T-helper 2 cell treated with Interferon-gamma antibody and Interleukin-4, amounts not matched to agents 100 ng/mL and 5 ng/mL, for 36 hours (primary cell): ENCODE measurements around the gene TNIK. TPM values are rescaled to one million over a fixed set of nuclear protein-coding genes. Genes with fewer than 3 reads are reported as not detected.
"Not testable (repeated sequence)": the region's sequence is repeated elsewhere in the genome, so short reads cannot be mapped to it uniquely, and the experiment has no call there.

Source experiments
- intact Hi-C: fragments of 100-400 bp; cut with micrococcal nuclease; formaldehyde crosslinking; loops from one replicate; pipeline ENCODE4 v1.15.1; 2023
- total RNA-seq: library from RNA; stranded (reverse); gene quantifications from 2 replicates; pipeline ENCODE4 v1.2.3, GENCODE V29; 2022

The TNIK gene
- total RNA-seq, 1 donor from 2014 or later, result 73.1 TPM

GRCh38 chr3:171390051-171390941, 69.9 kb downstream of the TNIK start:
- intact Hi-C loops, result no loop called here

- intact Hi-C loops, result no loop called here
Observed at GRCh38 chr3:171389491-171389890, 70.7 kb downstream of the TNIK start.

DNA sequence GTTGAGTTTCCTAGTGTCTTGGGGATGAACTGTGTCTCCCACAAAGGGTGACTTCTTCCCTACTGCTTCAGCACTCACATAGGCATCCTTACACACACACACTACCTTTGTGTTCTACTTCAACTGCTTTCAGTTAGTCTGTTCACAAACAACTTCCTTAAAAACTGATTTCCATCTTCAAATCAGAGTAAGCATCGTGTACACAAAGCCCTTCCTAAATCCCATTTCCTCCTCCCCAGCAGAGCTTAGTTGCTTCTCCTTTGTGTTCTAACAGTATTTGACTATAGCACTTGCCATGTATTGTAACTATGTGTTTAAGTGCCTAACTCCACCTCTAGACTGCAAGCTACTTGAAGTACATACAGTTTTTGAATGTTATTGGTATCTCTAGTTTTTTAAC, 71.7 kb downstream of the TNIK start:
- intact Hi-C loops, result no loop called here

- intact Hi-C loops, result no loop called here
Observed at GRCh38 chr3:171387062-171387461, 73.1 kb downstream of the TNIK start.

- intact Hi-C loops, result no loop called here
Observed at GRCh38 chr3:171385086-171385485, 75.1 kb downstream of the TNIK start.

- intact Hi-C loops, result no loop called here
Observed at GRCh38 chr3:171384101-171384891, 75.9 kb downstream of the TNIK start.

DNA sequence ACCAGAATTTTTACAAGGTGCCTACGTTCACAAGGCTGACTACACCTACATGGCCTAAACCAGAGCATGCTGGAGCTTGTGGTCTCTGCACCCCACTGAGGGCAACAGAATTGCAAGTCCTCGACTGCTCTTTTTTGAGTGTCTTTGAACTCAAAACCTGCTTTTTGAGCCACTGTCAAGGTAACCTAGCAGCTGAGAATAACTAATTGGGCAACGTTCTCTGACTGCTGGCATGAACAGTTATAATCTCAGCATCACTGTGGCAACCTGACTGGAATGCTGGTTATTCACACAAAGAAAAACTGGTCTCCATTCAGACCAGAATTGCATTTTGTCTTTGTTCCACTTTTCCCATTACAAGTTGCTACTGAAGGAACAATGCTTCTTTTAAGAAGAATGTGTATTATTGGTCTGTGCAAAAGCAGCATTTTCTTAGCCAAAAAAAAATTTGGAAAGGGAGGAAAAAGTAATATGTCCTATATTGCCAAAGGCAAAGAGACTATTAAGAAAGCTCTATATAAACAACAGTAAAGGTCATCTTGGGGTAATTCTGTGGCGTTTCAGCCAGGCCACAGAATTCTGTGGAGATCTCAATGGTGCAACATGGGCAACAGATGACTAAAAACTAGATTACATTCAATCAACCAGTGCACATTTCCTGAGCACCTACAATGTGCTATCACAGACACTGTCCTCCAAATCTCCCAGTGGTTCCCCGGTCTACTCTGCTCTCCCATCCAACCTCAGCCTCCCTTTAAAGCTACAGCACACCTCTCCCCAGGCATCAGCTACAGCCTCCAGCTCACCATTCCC, 76.8 kb downstream of the TNIK start:
- intact Hi-C loops, result no loop called here

- intact Hi-C loops, result not testable (repeated sequence)
Observed at GRCh38 chr3:171382347-171382746, 77.9 kb downstream of the TNIK start.

GRCh38 chr3:171380711-171381425, 79.3 kb downstream of the TNIK start:
- intact Hi-C loops, result no loop called here

DNA sequence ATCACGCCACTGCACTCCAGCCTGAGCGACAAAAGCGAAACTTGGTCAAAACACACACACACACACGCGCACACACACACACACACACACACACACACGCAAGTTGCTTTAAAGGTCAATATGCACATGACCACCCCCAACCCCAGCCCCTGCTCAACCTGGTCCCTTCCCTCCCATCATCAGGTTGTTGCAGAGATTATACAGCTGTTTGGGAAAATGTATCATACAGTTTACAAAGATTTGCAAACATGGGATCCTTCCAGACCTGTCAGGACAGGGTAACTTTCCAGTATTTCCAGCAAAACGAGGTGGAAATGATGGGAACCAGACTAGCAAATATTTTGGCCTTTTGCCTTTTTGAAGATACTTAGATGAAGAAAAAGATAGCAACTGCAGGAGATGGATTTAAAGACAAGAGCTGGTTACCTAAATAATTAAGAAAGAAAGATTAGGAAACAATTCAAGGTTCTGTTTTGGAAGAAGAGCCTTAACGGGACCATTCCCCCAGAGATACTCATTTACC, 80.2 kb downstream of the TNIK start:
- intact Hi-C loops, result no loop called here

GRCh38 chr3:171379281-171379680, 80.9 kb downstream of the TNIK start:
- intact Hi-C loops, result no loop called here

- intact Hi-C loops, result no loop called here
Observed at GRCh38 chr3:171378586-171378985, 81.6 kb downstream of the TNIK start.

- intact Hi-C loops, result no loop called here
Observed at GRCh38 chr3:171377859-171378258, 82.3 kb downstream of the TNIK start.

GRCh38 chr3:171376596-171376947, 83.6 kb downstream of the TNIK start:
- intact Hi-C loops, result no loop called here

GRCh38 chr3:171375666-171376595, 84.3 kb downstream of the TNIK start:
- intact Hi-C loops, result no loop called here

DNA sequence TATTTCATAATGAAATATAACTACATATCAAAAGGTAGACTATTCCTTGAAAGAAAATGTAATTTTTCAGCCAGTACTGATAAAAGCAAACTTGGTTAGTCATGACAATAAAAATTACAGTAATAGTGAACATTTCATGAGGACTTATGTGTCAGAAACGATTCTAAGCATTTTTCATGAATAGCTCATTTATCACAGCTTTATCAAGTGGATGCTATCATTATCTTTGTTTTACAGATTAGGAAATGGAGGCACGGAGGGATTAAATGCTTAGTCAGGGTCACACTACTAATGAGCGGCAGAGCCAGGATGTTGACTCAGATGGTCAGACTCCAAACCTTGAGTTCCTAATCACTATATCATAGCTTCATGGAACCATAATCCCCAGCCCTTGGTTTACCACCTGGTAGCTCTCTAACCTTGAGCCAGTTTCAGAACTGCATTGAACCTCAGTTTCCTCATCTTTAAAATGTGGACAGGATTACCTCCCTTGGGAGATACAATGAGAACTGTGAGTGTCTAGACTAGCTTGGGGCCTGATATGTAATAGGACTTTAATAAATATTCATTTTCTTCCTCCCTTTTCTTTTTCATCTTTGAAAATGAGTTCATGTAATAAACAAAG, 85.4 kb downstream of the TNIK start:
- intact Hi-C loops, result no loop called here

GRCh38 chr3:171374260-171374659, 85.9 kb downstream of the TNIK start:
- intact Hi-C loops, result no loop called here

DNA sequence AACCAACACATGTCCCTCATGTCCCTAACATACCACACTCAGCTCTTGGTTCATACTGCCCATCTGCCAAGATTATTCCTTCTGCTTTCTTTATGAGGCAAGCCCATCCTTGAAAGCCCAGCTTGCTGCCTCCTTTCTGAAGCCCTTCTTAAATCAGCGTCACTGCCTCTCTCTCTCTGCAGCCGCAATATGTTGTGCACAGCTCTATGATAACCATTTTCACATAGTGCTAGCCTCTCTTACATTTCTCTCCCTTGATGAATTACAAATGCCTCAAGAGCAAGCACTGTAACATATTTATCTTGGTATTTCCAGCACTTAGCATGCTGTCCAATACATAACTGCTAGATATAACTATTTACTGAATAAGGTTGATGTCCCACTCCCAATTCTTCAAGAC, 86.5 kb downstream of the TNIK start:
- intact Hi-C loops, result no loop called here

DNA sequence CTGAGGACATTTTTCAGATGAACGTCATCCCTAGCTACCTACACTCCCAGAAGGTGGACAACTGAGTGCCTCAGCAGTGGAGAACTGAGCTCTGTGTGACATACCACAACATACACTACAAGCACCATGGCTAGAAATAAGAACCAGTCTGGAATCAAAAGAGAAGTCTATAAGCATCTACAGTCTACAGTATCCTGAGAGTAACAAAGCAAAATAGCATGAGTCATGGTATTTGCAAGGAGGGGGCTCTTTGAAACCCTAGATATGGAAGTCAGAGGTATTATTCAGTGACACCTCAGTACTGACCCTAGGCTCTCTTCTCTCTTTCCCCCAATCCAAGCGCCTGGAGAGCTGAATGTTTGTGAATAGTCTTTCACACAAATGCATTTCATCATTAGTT, 87.5 kb downstream of the TNIK start:
- intact Hi-C loops, result no loop called here
